Measurements from ENCODE around the gene CCDC107. TPM values are rescaled to one million over a fixed set of nuclear protein-coding genes. Genes with fewer than 3 reads are reported as not detected.
A peak's percentile ranks its signal among the peaks of the same experiment; 100 is the strongest.

Gene CCDC107
- total and polyA plus RNA-seq, 12 donors: 37.9 to 210 (median 46.9) TPM

DNA sequence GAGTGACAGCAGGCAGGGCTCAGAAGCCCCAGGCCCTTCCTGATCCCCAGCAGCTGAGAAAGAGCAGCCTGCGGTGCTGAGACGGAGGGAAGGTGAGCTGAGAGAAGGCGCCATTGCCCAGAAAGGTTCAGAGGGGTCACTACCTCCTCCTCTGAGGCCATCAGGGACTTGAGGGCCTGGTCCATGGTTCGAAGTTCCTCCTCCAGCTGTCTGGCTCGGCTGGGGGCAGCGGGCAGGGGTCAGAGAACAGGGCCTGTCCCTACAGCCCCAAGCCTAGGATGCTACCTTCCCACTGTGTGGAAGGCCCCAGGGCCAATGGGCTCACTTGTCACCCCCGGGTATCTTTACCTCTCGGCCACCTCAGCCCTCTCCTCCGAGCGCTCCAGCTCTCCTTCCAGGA, 26.8 kb downstream of the CCDC107 start:
- no peak for TF ChIP-seq CTCF (IDR thresholded peaks at IDR 0.05)
- no peak for DNase-seq

GRCh38 chr9:35685506-35685905, 27.4 kb downstream of the CCDC107 start:
- H3K27ac ChIP-seq: peak overlapping the region in 9 of 10 donors; percentile 27 to 100 (median 97)
- DNase-seq: no peak
- H3K27me3 ChIP-seq: peaks cover 0 to 8% (median 0%) of the 10 kb centered on the region in 7 donors
- H3K9me3 ChIP-seq: no peaks in the 10 kb centered on the region
- H3K36me3 ChIP-seq: peaks cover 0 to 58% (median 33%) of the 10 kb centered on the region in 9 donors
- H3K4me3 ChIP-seq: peak overlapping the region in 3 of 10 donors; percentile 2 to 10 (median 3)
- WGBS, 2 donors: 63 to 72% methylated on average over 13 of the region's 13 CpGs
- peaks cover 9 to 64% (median 42%) of the 10 kb centered on the region in 9 donors for H3K4me1 ChIP-seq
- intact Hi-C loops (cut with DNase I): no loop called here
- TF ChIP-seq CTCF (IDR thresholded peaks at IDR 0.05): no peak
- ATAC-seq: no peak

More for the DNA sequence above, 26.8 kb downstream of the CCDC107 start:
- WGBS, 2 donors: 90 to 94% methylated on average over 10 of the region's 10 CpGs
- intact Hi-C loops (cut with DNase I): no loop called here
- Histone ChIP-seq H3K4me1 (peaks cover 9 to 59% (median 37%) of the 10 kb centered on the region in 9 donors), H3K36me3 (peaks cover 0 to 58% (median 33%) of the 10 kb centered on the region in 9 donors), H3K9me3 (no peaks in the 10 kb centered on the region), H3K4me3 (no peak overlapping the region), H3K27ac (peak overlapping the region in 6 of 10 donors; percentile 40 to 100 (median 98)), H3K27me3 (peaks cover 0 to 6% (median 0%) of the 10 kb centered on the region in 7 donors)
- no peak for ATAC-seq

- peak overlapping the region in 8 of 10 donors; percentile 45 to 86 (median 76) for H3K4me3 ChIP-seq
- peak overlapping the region in 9 of 10 donors; percentile 42 to 100 (median 97) for H3K27ac ChIP-seq
- 45 to 52% methylated on average over 11 of the region's 11 CpGs for WGBS, 2 donors
- H3K4me1 ChIP-seq: peaks cover 9 to 69% (median 46%) of the 10 kb centered on the region in 9 donors
- no peaks in the 10 kb centered on the region for H3K9me3 ChIP-seq
- no peak for TF ChIP-seq CTCF (IDR thresholded peaks at IDR 0.05)
- H3K36me3 ChIP-seq: peaks cover 0 to 53% (median 33%) of the 10 kb centered on the region in 9 donors
- peak in 1 of 2 donors; percentile 45 for DNase-seq
- H3K27me3 ChIP-seq: peaks cover 0 to 8% (median 0%) of the 10 kb centered on the region in 7 donors
- ATAC-seq: peak in 7 of 8 donors; percentile 8 to 45 (median 16)
- intact Hi-C loops (cut with DNase I): loop anchor here in 1 of 10 donors (2.0 kb wide), 1 partner anchor 22 kb away; the partner anchor contains the start of gene ARHGEF39
These were observed 28.4 kb downstream of the CCDC107 start for GRCh38 chr9:35686222-35687203.

DNA sequence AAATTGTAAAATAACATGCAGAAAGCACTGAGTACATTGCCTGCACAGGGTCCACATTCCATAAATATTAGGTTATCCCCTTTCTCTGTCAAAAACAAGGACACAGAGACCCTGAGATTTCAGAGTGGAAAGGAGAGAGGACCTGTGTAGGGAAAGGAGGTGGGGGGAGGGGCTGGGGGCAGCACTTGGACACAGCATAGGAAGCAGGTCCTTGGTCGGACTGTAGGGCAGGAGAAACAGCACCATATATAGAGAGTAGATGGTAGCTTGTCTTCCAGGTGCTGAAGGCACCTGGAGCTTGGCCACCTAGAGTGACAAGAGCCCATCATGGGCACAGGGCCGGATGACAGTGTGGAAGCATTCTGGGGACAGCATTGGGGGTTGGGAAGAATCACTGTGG, 29.2 kb downstream of the CCDC107 start:
- Histone ChIP-seq H3K4me1 (peaks cover 9 to 71% (median 48%) of the 10 kb centered on the region in 9 donors), H3K36me3 (peaks cover 0 to 45% (median 32%) of the 10 kb centered on the region in 9 donors), H3K9me3 (no peaks in the 10 kb centered on the region), H3K27me3 (peaks cover 0 to 8% (median 0%) of the 10 kb centered on the region in 7 donors), H3K4me3 (peak overlapping the region in 9 of 10 donors; percentile 45 to 86 (median 75)), H3K27ac (peak overlapping the region in 9 of 10 donors; percentile 42 to 100 (median 97))
- no peak for TF ChIP-seq CTCF (IDR thresholded peaks at IDR 0.05)
- ATAC-seq (no peak), DNase-seq (no peak)
- intact Hi-C loops (cut with DNase I): loop anchor here in 1 of 10 donors (2.0 kb wide), 1 partner anchor 23 kb away; the partner anchor contains the start of gene ARHGEF39
- 54 to 58% methylated on average over 2 of the region's 2 CpGs for WGBS, 2 donors
